ENCODE results near the gene CLEC12A.
"Not testable (repeated sequence)": the region's sequence is repeated elsewhere in the genome, so short reads cannot be mapped to it uniquely, and the experiment has no call there.

Gene CLEC12A

GRCh38 chr12:9961901-9962300, 9.3 kb upstream of the CLEC12A start:
- DNase-seq (ENCODE audit: low spot score): no peak
- no peak for TF ChIP-seq CTCF (IDR thresholded peaks at IDR 0.05; ENCODE audit: extremely low read depth, missing control alignments)

GRCh38 chr12:9969673-9970072, 1.5 kb upstream of the CLEC12A start:
- DNase-seq (ENCODE audit: low spot score): no peak
- TF ChIP-seq CTCF (IDR thresholded peaks at IDR 0.05; ENCODE audit: extremely low read depth, missing control alignments): no peak

DNA sequence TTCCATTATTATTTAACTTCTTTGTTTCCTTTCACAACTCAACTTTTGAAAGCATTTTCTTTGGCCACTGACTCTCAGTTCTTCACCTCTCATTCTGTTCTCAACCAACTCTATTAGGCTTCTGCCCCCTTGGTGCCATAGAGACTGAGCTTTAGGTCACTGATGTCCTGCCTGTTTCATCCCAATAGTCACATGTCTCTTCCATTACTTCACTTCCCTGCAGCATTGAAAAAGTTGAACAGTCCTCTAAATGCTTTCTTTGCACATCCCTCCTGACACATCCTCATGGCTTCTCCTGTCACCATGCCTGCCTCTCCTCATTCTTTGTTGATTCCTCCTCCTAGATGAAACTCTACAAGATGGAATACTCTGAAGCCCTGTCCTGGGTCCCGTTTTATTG, 2.7 kb downstream of the CLEC12A start:
- no peak for TF ChIP-seq CTCF (IDR thresholded peaks at IDR 0.05; ENCODE audit: extremely low read depth, missing control alignments)
- DNase-seq (ENCODE audit: low spot score): no peak

DNA sequence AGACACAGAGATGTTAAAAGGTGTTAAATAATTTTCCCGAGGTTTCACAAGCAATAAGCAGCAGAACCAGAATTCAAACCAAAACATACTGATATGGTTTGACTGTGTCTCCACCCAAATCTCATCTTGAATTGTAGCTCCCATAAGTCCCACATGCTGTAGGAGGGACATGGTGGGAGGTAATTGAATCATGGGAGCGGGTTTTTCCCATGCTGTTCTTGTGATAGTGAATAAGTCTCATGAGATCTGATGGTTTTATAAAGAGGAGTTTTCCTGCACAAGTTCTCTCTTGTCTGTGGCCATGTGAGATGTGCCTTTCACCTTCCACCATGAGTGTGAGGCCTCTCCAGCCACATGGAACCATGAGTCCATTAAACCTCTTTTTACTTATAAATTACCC, 3.5 kb downstream of the CLEC12A start:
- DNase-seq (ENCODE audit: low spot score): not testable (repeated sequence)

- no peak for DNase-seq (ENCODE audit: low spot score)
- no peak for TF ChIP-seq CTCF (IDR thresholded peaks at IDR 0.05; ENCODE audit: extremely low read depth, missing control alignments)
Measured at GRCh38 chr12:9975614-9976013, 4.4 kb downstream of the CLEC12A start.

DNA sequence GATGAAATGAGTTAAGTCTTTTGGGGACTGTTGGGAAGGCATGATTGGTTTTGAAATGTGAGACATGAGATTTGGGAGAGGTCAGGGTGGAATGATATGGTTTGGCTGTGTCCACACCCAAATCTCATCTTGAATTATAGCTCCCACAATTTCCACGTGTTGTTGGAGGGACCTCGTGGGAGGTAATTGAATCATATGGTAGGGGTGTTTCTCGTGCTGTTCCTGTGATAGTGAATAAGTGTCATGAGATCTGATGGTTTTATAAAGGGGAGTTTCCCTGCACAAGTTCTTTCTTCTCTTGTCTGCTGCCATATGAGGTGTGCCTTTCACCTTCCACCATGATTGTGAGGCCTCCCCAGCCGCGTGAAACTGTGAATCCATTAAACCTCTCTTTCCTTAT, 5.4 kb downstream of the CLEC12A start:
- not testable (repeated sequence) for DNase-seq (ENCODE audit: low spot score)

GRCh38 chr12:9977916-9978315, 6.7 kb downstream of the CLEC12A start:
- no peak for TF ChIP-seq CTCF (IDR thresholded peaks at IDR 0.05; ENCODE audit: extremely low read depth, missing control alignments)
- DNase-seq (ENCODE audit: low spot score): no peak

- no peak for DNase-seq (ENCODE audit: low spot score)
- no peak for TF ChIP-seq CTCF (IDR thresholded peaks at IDR 0.05; ENCODE audit: extremely low read depth, missing control alignments)
Measured at GRCh38 chr12:9980126-9980525, 8.9 kb downstream of the CLEC12A start.

DNA sequence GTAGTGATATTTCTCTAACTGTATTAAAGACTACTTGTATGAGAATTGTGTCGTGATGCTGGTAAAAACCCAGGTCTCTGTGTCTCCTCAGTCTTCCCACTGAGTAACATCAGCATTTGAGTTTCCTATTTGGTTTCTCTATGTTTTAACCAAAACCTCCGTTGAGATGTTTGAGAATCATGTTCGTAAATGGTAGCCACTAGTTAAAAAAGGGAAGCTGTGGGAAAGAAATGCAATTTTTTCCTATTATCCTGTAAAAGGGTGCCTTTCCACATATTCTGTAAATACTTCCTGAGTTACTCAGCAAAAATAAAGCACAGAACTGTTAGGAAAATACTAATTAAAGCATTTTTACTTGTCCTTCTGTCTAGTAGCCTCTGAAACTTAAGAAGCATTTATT, 20.7 kb downstream of the CLEC12A start:
- no peak for TF ChIP-seq CTCF (IDR thresholded peaks at IDR 0.05; ENCODE audit: extremely low read depth, missing control alignments)
- DNase-seq (ENCODE audit: low spot score): no peak

Data from GM20000 (cell line).